ENCODE results near the gene MRPL58.

The MRPL58 gene

GRCh38 chr17:75060434-75061054, 48.1 kb downstream of the MRPL58 start:
- no peak for DNase-seq (ENCODE audit: low read depth)
- in situ Hi-C loops (cut with HindIII; ENCODE audit: low sequenced_read_pairs), result no loop called here
- H3K4me3 ChIP-seq (ENCODE audit: low read depth, low read length), result no peak overlapping the region
- TF ChIP-seq CTCF (IDR thresholded peaks at IDR 0.05; ENCODE audit: low read depth, low read length, missing control alignments), result no peak

- TF ChIP-seq CTCF (IDR thresholded peaks at IDR 0.05; ENCODE audit: low read depth, low read length, missing control alignments), result no peak
- DNase-seq (ENCODE audit: low read depth), result no peak
- no peak overlapping the region for H3K4me3 ChIP-seq (ENCODE audit: low read depth, low read length)
- in situ Hi-C loops (cut with HindIII; ENCODE audit: low sequenced_read_pairs), result no loop called here
Observed at GRCh38 chr17:75061055-75061438, 48.6 kb downstream of the MRPL58 start.

GRCh38 chr17:75061618-75062017, 49.1 kb downstream of the MRPL58 start:
- DNase-seq (ENCODE audit: low read depth), result no peak
- H3K4me3 ChIP-seq (ENCODE audit: low read depth, low read length), result no peak overlapping the region
- in situ Hi-C loops (cut with HindIII; ENCODE audit: low sequenced_read_pairs), result no loop called here
- no peak for TF ChIP-seq CTCF (IDR thresholded peaks at IDR 0.05; ENCODE audit: low read depth, low read length, missing control alignments)

- DNase-seq (ENCODE audit: low read depth), result no peak
- H3K4me3 ChIP-seq (ENCODE audit: low read depth, low read length), result no peak overlapping the region
- in situ Hi-C loops (cut with HindIII; ENCODE audit: low sequenced_read_pairs), result no loop called here
- no peak for TF ChIP-seq CTCF (IDR thresholded peaks at IDR 0.05; ENCODE audit: low read depth, low read length, missing control alignments)
Observed at GRCh38 chr17:75063201-75063600, 50.7 kb downstream of the MRPL58 start.

GRCh38 chr17:75063626-75064025, 51.2 kb downstream of the MRPL58 start:
- H3K4me3 ChIP-seq (ENCODE audit: low read depth, low read length), result no peak overlapping the region
- DNase-seq (ENCODE audit: low read depth), result no peak
- no peak for TF ChIP-seq CTCF (IDR thresholded peaks at IDR 0.05; ENCODE audit: low read depth, low read length, missing control alignments)
- in situ Hi-C loops (cut with HindIII; ENCODE audit: low sequenced_read_pairs), result no loop called here

- no peak overlapping the region for H3K4me3 ChIP-seq (ENCODE audit: low read depth, low read length)
- in situ Hi-C loops (cut with HindIII; ENCODE audit: low sequenced_read_pairs), result no loop called here
- DNase-seq (ENCODE audit: low read depth), result no peak
- no peak for TF ChIP-seq CTCF (IDR thresholded peaks at IDR 0.05; ENCODE audit: low read depth, low read length, missing control alignments)
Observed at GRCh38 chr17:75064040-75064439, 51.6 kb downstream of the MRPL58 start.

Data from astrocyte of the cerebellum (primary cell).